SK-N-SH (cell line): ENCODE measurements around the gene ENTREP3. TPM values are rescaled to one million over a fixed set of nuclear protein-coding genes. Genes with fewer than 3 reads are reported as not detected.

ENCODE experiments used
- CTCF ChIA-PET: fragments of 300-600, 350-600 bp; formaldehyde crosslinking; extraction: SDS; loops from one replicate; lab custom pipeline; 2021; lab: Yijun Ruan, JAX
- POLR2A ChIA-PET: fragments of 350-600 bp; sonication (Branson Sonifier 250); formaldehyde crosslinking; extraction: SDS; loops from one replicate; lab custom pipeline; 2020; ENCODE audit warnings: antibody characterized with exemption, inconsistent platforms; lab: Yijun Ruan, JAX
- DNase-seq: peaks from one replicate; pipeline ENCODE4 v3.0.0; 2012
- H2AFZ ChIP-seq: fragments of 200-600 bp; sonication (generic); 2 replicates; pipeline ENCODE4 v1.8.1; 2016; ENCODE audit warnings: antibody characterized with exemption, mild to moderate bottlenecking, low read depth
- H3F3A ChIP-seq: fragments of 200-600 bp; sonication (generic); replicated peaks from 2 replicates; pipeline ENCODE3; 2016; ENCODE audit warnings: antibody characterized with exemption, mild to moderate bottlenecking; ENCODE audit not compliant: insufficient read depth
- H3K27ac ChIP-seq, 2 experiments: fragments of 200-500 bp in 1 of 2; fragments of 200-600 bp in 1 of 2; sonication (Bioruptor generic) in 1 of 2; sonication (generic), shearing (Covaris generic) in 1 of 2; 2 replicates each; pipeline versions ENCODE4 v1.5.1 to v1.6.1; 2014 to 2016; ENCODE audit warnings: low read depth in 2 of 2, inconsistent platforms in 1 of 2, low read length in 1 of 2, mild to moderate bottlenecking in 1 of 2, mixed read lengths in 1 of 2
- H3K27me3 ChIP-seq: fragments of 200-600 bp; sonication (generic), shearing (Covaris generic); 2 replicates; pipeline ENCODE4 v1.6.1; 2016; ENCODE audit warnings: mixed run types; ENCODE audit not compliant: insufficient read depth
- H3K36me3 ChIP-seq, 2 experiments: fragments of 200-500 bp in 1 of 2; fragments of 200-600 bp in 1 of 2; sonication (Bioruptor generic) in 1 of 2; sonication (generic) in 1 of 2; replicated peaks in 1 of 2; 2 replicates each; pipeline versions ENCODE3 to v1.5.1; 2014 to 2016; ENCODE audit warnings: low read length in 1 of 2, mild to moderate bottlenecking in 1 of 2; ENCODE audit not compliant: insufficient read depth in 2 of 2, control insufficient read depth in 1 of 2
- H3K4me1 ChIP-seq, 2 experiments: fragments of 200-500 bp in 1 of 2; fragments of 200-600 bp in 1 of 2; sonication (Bioruptor generic) in 1 of 2; sonication (generic), shearing (Covaris generic) in 1 of 2; 2 replicates each; pipeline versions ENCODE4 v1.5.1 to v1.6.1; 2014 to 2016; ENCODE audit warnings: low read depth in 1 of 2, low read length in 1 of 2, mixed run types in 1 of 2; ENCODE audit not compliant: insufficient read depth in 2 of 2, control insufficient read depth in 1 of 2
- H3K4me2 ChIP-seq: fragments of 200-600 bp; sonication (generic), shearing (Covaris generic); 2 replicates; pipeline ENCODE4 v1.6.1; 2017; ENCODE audit warnings: mixed run types
- H3K4me3 ChIP-seq, 2 experiments: fragments of 200-500 bp in 1 of 2; fragments of 200-600 bp in 1 of 2; sonication (Bioruptor generic) in 1 of 2; sonication (generic), shearing (Covaris generic) in 1 of 2; 2 replicates each; pipeline versions ENCODE4 v1.5.1 to v1.8.1; 2014 to 2016; ENCODE audit warnings: low read depth in 2 of 2, inconsistent platforms in 1 of 2, low read length in 1 of 2, mild to moderate bottlenecking in 1 of 2, mixed read lengths in 1 of 2, moderate library complexity in 1 of 2
- H3K79me2 ChIP-seq: fragments of 200-600 bp; sonication (generic); 2 replicates; pipeline ENCODE4 v1.8.1; 2017; ENCODE audit warnings: mild to moderate bottlenecking; ENCODE audit not compliant: insufficient read depth
- H3K9ac ChIP-seq: fragments of 200-600 bp; sonication (generic); 2 replicates; pipeline ENCODE4 v1.6.1; 2017; ENCODE audit warnings: mixed run types
- H3K9me2 ChIP-seq: fragments of 200-600 bp; sonication (generic); 2 replicates; pipeline ENCODE4 v1.6.1; 2017; ENCODE audit warnings: mixed run types
- H3K9me3 ChIP-seq: fragments of 200-600 bp; sonication (generic); 2 replicates; pipeline ENCODE4 v1.6.1; 2017; ENCODE audit warnings: mixed run types, mild to moderate bottlenecking, moderate library complexity
- H4K20me1 ChIP-seq: fragments of 200-600 bp; sonication (generic); 2 replicates; pipeline ENCODE4 v1.6.1; 2017; ENCODE audit warnings: mild to moderate bottlenecking, mixed run types; ENCODE audit not compliant: insufficient read depth
- CHD2 ChIP-seq: fragments of 150-350 bp; IDR thresholded peaks from 2 replicates; pipeline ENCODE4 v1.6.1; 2018; ENCODE audit warnings: low read length; ENCODE audit not compliant: partially characterized antibody
- MEF2A ChIP-seq: IDR thresholded peaks from 2 replicates; pipeline ENCODE4 v1.4.0; 2012; ENCODE audit warnings: low read depth, borderline replicate concordance
- NFIC ChIP-seq: IDR thresholded peaks from 2 replicates; pipeline ENCODE4 v1.4.0; 2012; ENCODE audit warnings: borderline replicate concordance
- REST ChIP-seq: IDR thresholded peaks from 2 replicates; pipeline ENCODE4 v1.6.1; 2012; ENCODE audit warnings: mild to moderate bottlenecking, low read depth, low read length, moderate library complexity
- RFX5 ChIP-seq: IDR thresholded peaks from 2 replicates; pipeline ENCODE4 v1.6.1; 2012; ENCODE audit warnings: mild to moderate bottlenecking, improper control_type of control experiment, low read length
- RXRA ChIP-seq: IDR thresholded peaks from 2 replicates; pipeline ENCODE4 v1.4.0; 2012; ENCODE audit warnings: low read depth, mild to moderate bottlenecking, borderline replicate concordance
- TAF1 ChIP-seq: IDR thresholded peaks from 2 replicates; pipeline ENCODE4 v1.6.1; 2012; ENCODE audit warnings: low read depth, mild to moderate bottlenecking, low read length, moderate library complexity, borderline replicate concordance
- TCF12 ChIP-seq: IDR thresholded peaks from 2 replicates; pipeline ENCODE4 v1.4.0; 2012
- TEAD4 ChIP-seq: IDR thresholded peaks from 2 replicates; pipeline ENCODE4 v1.4.0; 2012; ENCODE audit warnings: mild to moderate bottlenecking, borderline replicate concordance; ENCODE audit not compliant: insufficient read depth
- ZBTB33 ChIP-seq: IDR thresholded peaks from 2 replicates; pipeline ENCODE4 v1.4.0; 2012; ENCODE audit warnings: low read depth, borderline replicate concordance
- WGBS: methylation state at CpG from one replicate; pipeline ENCODE4 v1.1.6; 2017; ENCODE audit warnings: low lambda C conversion rate; 5-methylcytosine and 5-hydroxymethylcytosine counted together
- polyA plus RNA-seq, 3 experiments: library from polyadenylated mRNA; depleted of rRNA; stranded (reverse); fragments of >200 nt; gene quantifications; 2 replicates each; pipeline ENCODE4 v1.2.3, GENCODE V29; 2012
- TF ChIP-seq, protein P1 (sequence below): fragments of 200-600 bp; sonication (generic); IDR thresholded peaks from 2 replicates; pipeline ENCODE4 v1.6.1; 2017; ENCODE audit warnings: antibody characterized with exemption, mild to moderate bottlenecking, moderate library complexity

The ENTREP3 gene
- polyA plus RNA-seq, 1 of the 3 experiments (the other 2 are of a cell fraction): 30.6 TPM

- POLR2A ChIA-PET: no interaction called here
Observed at GRCh38 chr1:155268630-155269029, 13.3 kb upstream of the ENTREP3 start.

More at GRCh38 chr1:155268630-155269029, 13.3 kb upstream of the ENTREP3 start:
- Histone ChIP-seq H3K9me3 (no peaks in the 10 kb centered on the region), H4K20me1 (peaks cover 15% of the 10 kb centered on the region), H3K4me2 (no peak overlapping the region), H2AFZ (no peak overlapping the region), H3K27ac (no peak overlapping the region), H3K4me3 (no peak overlapping the region), H3K79me2 (peaks cover 41% of the 10 kb centered on the region), H3K27me3 (no peaks in the 10 kb centered on the region), H3K4me1 (peaks cover 0 to 9% of the 10 kb centered on the region in 2 experiments; a peak in 2 of 4 replicates), H3K36me3 (peaks cover 59 to 67% of the 10 kb centered on the region in 2 experiments), H3F3A (peaks cover 25% of the 10 kb centered on the region), H3K9ac (no peak overlapping the region)
- CTCF ChIA-PET: interaction anchor here (0.7 to 13.2 kb wide), 3 partner anchors 9 to 18 kb away, joined by 3 to 126 read pairs (median 3); no protein-coding TSS in a partner anchor
- no peak for DNase-seq
- TF ChIP-seq MEF2A: no peak
- TF ChIP-seq REST: no peak
- TF ChIP-seq RXRA: no peak
- TF ChIP-seq RFX5: no peak
- no peak for TF ChIP-seq CHD2
- no peak for TF ChIP-seq ZBTB33
- no peak for TF ChIP-seq NFIC
- no peak for TF ChIP-seq TAF1
- TF ChIP-seq, protein P1, sequence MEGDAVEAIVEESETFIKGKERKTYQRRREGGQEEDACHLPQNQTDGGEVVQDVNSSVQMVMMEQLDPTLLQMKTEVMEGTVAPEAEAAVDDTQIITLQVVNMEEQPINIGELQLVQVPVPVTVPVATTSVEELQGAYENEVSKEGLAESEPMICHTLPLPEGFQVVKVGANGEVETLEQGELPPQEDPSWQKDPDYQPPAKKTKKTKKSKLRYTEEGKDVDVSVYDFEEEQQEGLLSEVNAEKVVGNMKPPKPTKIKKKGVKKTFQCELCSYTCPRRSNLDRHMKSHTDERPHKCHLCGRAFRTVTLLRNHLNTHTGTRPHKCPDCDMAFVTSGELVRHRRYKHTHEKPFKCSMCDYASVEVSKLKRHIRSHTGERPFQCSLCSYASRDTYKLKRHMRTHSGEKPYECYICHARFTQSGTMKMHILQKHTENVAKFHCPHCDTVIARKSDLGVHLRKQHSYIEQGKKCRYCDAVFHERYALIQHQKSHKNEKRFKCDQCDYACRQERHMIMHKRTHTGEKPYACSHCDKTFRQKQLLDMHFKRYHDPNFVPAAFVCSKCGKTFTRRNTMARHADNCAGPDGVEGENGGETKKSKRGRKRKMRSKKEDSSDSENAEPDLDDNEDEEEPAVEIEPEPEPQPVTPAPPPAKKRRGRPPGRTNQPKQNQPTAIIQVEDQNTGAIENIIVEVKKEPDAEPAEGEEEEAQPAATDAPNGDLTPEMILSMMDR: no peak
- no peak for TF ChIP-seq TEAD4
- TF ChIP-seq TCF12: no peak
- TF ChIP-seq, all 33 proteins: peak for 0
- no peaks in the 10 kb centered on the region for H3K9me2 ChIP-seq
- WGBS: 93% methylated on average over 20 of the region's 21 CpGs
